ENCODE results near the gene MOGAT1.
A peak's percentile ranks its signal among the peaks of the same experiment; 100 is the strongest.

The MOGAT1 gene

GRCh38 chr2:222708274-222708710 lies 36.8 kb downstream of the MOGAT1 start:
- H3K27ac ChIP-seq (ENCODE audit: insufficient read depth in 1 of 2, low read depth in 1 of 2, low read length in 2 of 2, poor library complexity in 1 of 2, severe bottlenecking in 2 of 2) = no peak overlapping the region
- H3K4me1 ChIP-seq (ENCODE audit: control extremely low read depth in 1 of 4, control insufficient read depth in 4 of 4, insufficient read depth in 4 of 4, low read length in 3 of 4) = peaks cover 0 to 16% (median 8%) of the 10 kb centered on the region in 4 experiments

GRCh38 chr2:222709191-222709891 lies 37.9 kb downstream of the MOGAT1 start:
- Histone ChIP-seq H3K27ac (ENCODE audit: insufficient read depth in 1 of 2, low read depth in 1 of 2, low read length in 2 of 2, poor library complexity in 1 of 2, severe bottlenecking in 2 of 2) (no peak overlapping the region), H3K36me3 (ENCODE audit: control insufficient read depth in 4 of 4, insufficient read depth in 4 of 4, low read length in 3 of 4) (no peaks in the 10 kb centered on the region), H3K4me1 (ENCODE audit: control extremely low read depth in 1 of 4, control insufficient read depth in 4 of 4, insufficient read depth in 4 of 4, low read length in 3 of 4) (peaks cover 0 to 16% (median 8%) of the 10 kb centered on the region in 4 experiments), H3K27me3 (replicated peaks in 2 of 5; ENCODE audit: control insufficient read depth in 4 of 5, insufficient read depth in 5 of 5, low read length in 4 of 5) (peaks cover 0 to 2% (median 0%) of the 10 kb centered on the region in 5 experiments), H3K4me3 (ENCODE audit: control insufficient read depth in 1 of 7, extremely low read depth in 1 of 7, insufficient read depth in 4 of 7, low read depth in 2 of 7, low read length in 6 of 7) (peak overlapping the region in 5 of 7 experiments; percentile 13 to 54 (median 22)), H3K9me3 (ENCODE audit: control extremely low read depth in 1 of 5, control insufficient read depth in 4 of 5, insufficient read depth in 2 of 5, low read depth in 1 of 5, low read length in 4 of 5) (no peaks in the 10 kb centered on the region)
- ChIA-PET POLR2A (no interaction called here), CTCF (interaction anchor here (0.5 to 4.0 kb wide), 17 partner anchors 9 to 296 kb away, joined by 3 to 25 read pairs (median 4); no protein-coding TSS in a partner anchor)
- peak; percentile 40 to 84 (median 74) for DNase-seq
- WGBS (ENCODE audit: insufficient coverage) = 33% methylated on average over 10 of the region's 16 CpGs

More at GRCh38 chr2:222708274-222708710, 36.8 kb downstream of the MOGAT1 start:
- no peak overlapping the region for H3K4me3 ChIP-seq (ENCODE audit: control insufficient read depth in 1 of 7, extremely low read depth in 1 of 7, insufficient read depth in 4 of 7, low read depth in 2 of 7, low read length in 6 of 7)
- ChIA-PET CTCF (interaction anchor here (0.8 to 4.0 kb wide), 18 partner anchors 9 to 224 kb away, joined by 3 to 25 read pairs (median 4); no protein-coding TSS in a partner anchor), POLR2A (no interaction called here)
- peaks cover 0 to 2% (median 0%) of the 10 kb centered on the region in 5 experiments for H3K27me3 ChIP-seq (replicated peaks in 2 of 5; ENCODE audit: control insufficient read depth in 4 of 5, insufficient read depth in 5 of 5, low read length in 4 of 5)
- DNase-seq = peak; percentile 49 to 72 (median 63)
- H3K36me3 ChIP-seq (ENCODE audit: control insufficient read depth in 4 of 4, insufficient read depth in 4 of 4, low read length in 3 of 4) = no peaks in the 10 kb centered on the region
- WGBS (ENCODE audit: insufficient coverage) = 20% methylated on average over 5 of the region's 12 CpGs
- no peaks in the 10 kb centered on the region for H3K9me3 ChIP-seq (ENCODE audit: control extremely low read depth in 1 of 5, control insufficient read depth in 4 of 5, insufficient read depth in 2 of 5, low read depth in 1 of 5, low read length in 4 of 5)

- Histone ChIP-seq H3K4me1 (ENCODE audit: control extremely low read depth in 1 of 4, control insufficient read depth in 4 of 4, insufficient read depth in 4 of 4, low read length in 3 of 4) (peaks cover under 1 to 23% (median 10%) of the 10 kb centered on the region in 4 experiments), H3K27me3 (replicated peaks in 2 of 5; ENCODE audit: control insufficient read depth in 4 of 5, insufficient read depth in 5 of 5, low read length in 4 of 5) (peaks cover 0 to 2% (median 0%) of the 10 kb centered on the region in 5 experiments), H3K9me3 (ENCODE audit: control extremely low read depth in 1 of 5, control insufficient read depth in 4 of 5, insufficient read depth in 2 of 5, low read depth in 1 of 5, low read length in 4 of 5) (no peaks in the 10 kb centered on the region), H3K4me3 (ENCODE audit: control insufficient read depth in 1 of 7, extremely low read depth in 1 of 7, insufficient read depth in 4 of 7, low read depth in 2 of 7, low read length in 6 of 7) (no peak overlapping the region), H3K27ac (ENCODE audit: insufficient read depth in 1 of 2, low read depth in 1 of 2, low read length in 2 of 2, poor library complexity in 1 of 2, severe bottlenecking in 2 of 2) (no peak overlapping the region), H3K36me3 (ENCODE audit: control insufficient read depth in 4 of 4, insufficient read depth in 4 of 4, low read length in 3 of 4) (no peaks in the 10 kb centered on the region)
- 100% methylated on average over 1 of the region's 3 CpGs for WGBS (ENCODE audit: insufficient coverage)
- POLR2A ChIA-PET = no interaction called here
- CTCF ChIA-PET = interaction anchor here (4.0 kb wide), 1 partner anchor 192 kb away, joined by 25 read pairs; no protein-coding TSS in a partner anchor
- no peak for DNase-seq
These were observed 39.3 kb downstream of the MOGAT1 start for GRCh38 chr2:222710736-222711135.

- H3K4me1 ChIP-seq (ENCODE audit: control extremely low read depth in 1 of 4, control insufficient read depth in 4 of 4, insufficient read depth in 4 of 4, low read length in 3 of 4) = peaks cover 6 to 29% (median 12%) of the 10 kb centered on the region in 4 experiments
- H3K27me3 ChIP-seq (replicated peaks in 2 of 5; ENCODE audit: control insufficient read depth in 4 of 5, insufficient read depth in 5 of 5, low read length in 4 of 5) = peaks cover 0 to 2% (median 0%) of the 10 kb centered on the region in 5 experiments
- 95% methylated on average over 5 of the region's 10 CpGs for WGBS (ENCODE audit: insufficient coverage)
- no peaks in the 10 kb centered on the region for H3K36me3 ChIP-seq (ENCODE audit: control insufficient read depth in 4 of 4, insufficient read depth in 4 of 4, low read length in 3 of 4)
- no peaks in the 10 kb centered on the region for H3K9me3 ChIP-seq (ENCODE audit: control extremely low read depth in 1 of 5, control insufficient read depth in 4 of 5, insufficient read depth in 2 of 5, low read depth in 1 of 5, low read length in 4 of 5)
- POLR2A ChIA-PET = no interaction called here
- DNase-seq = no peak
- no peak overlapping the region for H3K27ac ChIP-seq (ENCODE audit: insufficient read depth in 1 of 2, low read depth in 1 of 2, low read length in 2 of 2, poor library complexity in 1 of 2, severe bottlenecking in 2 of 2)
- H3K4me3 ChIP-seq (ENCODE audit: control insufficient read depth in 1 of 7, extremely low read depth in 1 of 7, insufficient read depth in 4 of 7, low read depth in 2 of 7, low read length in 6 of 7) = no peak overlapping the region
- CTCF ChIA-PET = interaction anchor here (4.0 kb wide), 1 partner anchor 191 kb away, joined by 25 read pairs; no protein-coding TSS in a partner anchor
These were observed 40.0 kb downstream of the MOGAT1 start for GRCh38 chr2:222711315-222711940.

GRCh38 chr2:222713002-222713401 lies 41.5 kb downstream of the MOGAT1 start:
- H3K27ac ChIP-seq (ENCODE audit: insufficient read depth in 1 of 2, low read depth in 1 of 2, low read length in 2 of 2, poor library complexity in 1 of 2, severe bottlenecking in 2 of 2) = no peak overlapping the region
- peaks cover 6 to 25% (median 11%) of the 10 kb centered on the region in 4 experiments for H3K4me1 ChIP-seq (ENCODE audit: control extremely low read depth in 1 of 4, control insufficient read depth in 4 of 4, insufficient read depth in 4 of 4, low read length in 3 of 4)
- no peak overlapping the region for H3K4me3 ChIP-seq (ENCODE audit: control insufficient read depth in 1 of 7, extremely low read depth in 1 of 7, insufficient read depth in 4 of 7, low read depth in 2 of 7, low read length in 6 of 7)
- DNase-seq = no peak
- CTCF ChIA-PET = interaction anchor here (1.2 to 1.9 kb wide), 3 partner anchors 9 to 190 kb away, joined by 3 to 4 read pairs (median 4); no protein-coding TSS in a partner anchor
- peaks cover 0 to 2% (median 0%) of the 10 kb centered on the region in 5 experiments for H3K27me3 ChIP-seq (replicated peaks in 2 of 5; ENCODE audit: control insufficient read depth in 4 of 5, insufficient read depth in 5 of 5, low read length in 4 of 5)
- H3K9me3 ChIP-seq (ENCODE audit: control extremely low read depth in 1 of 5, control insufficient read depth in 4 of 5, insufficient read depth in 2 of 5, low read depth in 1 of 5, low read length in 4 of 5) = no peaks in the 10 kb centered on the region
- POLR2A ChIA-PET = no interaction called here
- 100% methylated on average over 2 of the region's 3 CpGs for WGBS (ENCODE audit: insufficient coverage)
- no peaks in the 10 kb centered on the region for H3K36me3 ChIP-seq (ENCODE audit: control insufficient read depth in 4 of 4, insufficient read depth in 4 of 4, low read length in 3 of 4)

GRCh38 chr2:222714361-222715241 lies 43.1 kb downstream of the MOGAT1 start:
- peaks cover 4 to 13% (median 5%) of the 10 kb centered on the region in 4 experiments for H3K4me1 ChIP-seq (ENCODE audit: control extremely low read depth in 1 of 4, control insufficient read depth in 4 of 4, insufficient read depth in 4 of 4, low read length in 3 of 4)
- CTCF ChIA-PET = interaction anchor here (0.6 to 1.9 kb wide), 5 partner anchors 10 to 1218 kb away, joined by 3 to 4 read pairs (median 4); no protein-coding TSS in a partner anchor
- WGBS (ENCODE audit: insufficient coverage) = 94% methylated on average over 6 of the region's 7 CpGs

More at GRCh38 chr2:222714361-222715241, 43.1 kb downstream of the MOGAT1 start:
- H3K36me3 ChIP-seq (ENCODE audit: control insufficient read depth in 4 of 4, insufficient read depth in 4 of 4, low read length in 3 of 4) = no peaks in the 10 kb centered on the region
- no peaks in the 10 kb centered on the region for H3K27me3 ChIP-seq (replicated peaks in 2 of 5; ENCODE audit: control insufficient read depth in 4 of 5, insufficient read depth in 5 of 5, low read length in 4 of 5)
- H3K4me3 ChIP-seq (ENCODE audit: control insufficient read depth in 1 of 7, extremely low read depth in 1 of 7, insufficient read depth in 4 of 7, low read depth in 2 of 7, low read length in 6 of 7) = no peak overlapping the region
- DNase-seq = no peak
- H3K9me3 ChIP-seq (ENCODE audit: control extremely low read depth in 1 of 5, control insufficient read depth in 4 of 5, insufficient read depth in 2 of 5, low read depth in 1 of 5, low read length in 4 of 5) = no peaks in the 10 kb centered on the region
- H3K27ac ChIP-seq (ENCODE audit: insufficient read depth in 1 of 2, low read depth in 1 of 2, low read length in 2 of 2, poor library complexity in 1 of 2, severe bottlenecking in 2 of 2) = no peak overlapping the region
- POLR2A ChIA-PET = no interaction called here
